Measurements from ENCODE around the gene SLC5A1.

DNA sequence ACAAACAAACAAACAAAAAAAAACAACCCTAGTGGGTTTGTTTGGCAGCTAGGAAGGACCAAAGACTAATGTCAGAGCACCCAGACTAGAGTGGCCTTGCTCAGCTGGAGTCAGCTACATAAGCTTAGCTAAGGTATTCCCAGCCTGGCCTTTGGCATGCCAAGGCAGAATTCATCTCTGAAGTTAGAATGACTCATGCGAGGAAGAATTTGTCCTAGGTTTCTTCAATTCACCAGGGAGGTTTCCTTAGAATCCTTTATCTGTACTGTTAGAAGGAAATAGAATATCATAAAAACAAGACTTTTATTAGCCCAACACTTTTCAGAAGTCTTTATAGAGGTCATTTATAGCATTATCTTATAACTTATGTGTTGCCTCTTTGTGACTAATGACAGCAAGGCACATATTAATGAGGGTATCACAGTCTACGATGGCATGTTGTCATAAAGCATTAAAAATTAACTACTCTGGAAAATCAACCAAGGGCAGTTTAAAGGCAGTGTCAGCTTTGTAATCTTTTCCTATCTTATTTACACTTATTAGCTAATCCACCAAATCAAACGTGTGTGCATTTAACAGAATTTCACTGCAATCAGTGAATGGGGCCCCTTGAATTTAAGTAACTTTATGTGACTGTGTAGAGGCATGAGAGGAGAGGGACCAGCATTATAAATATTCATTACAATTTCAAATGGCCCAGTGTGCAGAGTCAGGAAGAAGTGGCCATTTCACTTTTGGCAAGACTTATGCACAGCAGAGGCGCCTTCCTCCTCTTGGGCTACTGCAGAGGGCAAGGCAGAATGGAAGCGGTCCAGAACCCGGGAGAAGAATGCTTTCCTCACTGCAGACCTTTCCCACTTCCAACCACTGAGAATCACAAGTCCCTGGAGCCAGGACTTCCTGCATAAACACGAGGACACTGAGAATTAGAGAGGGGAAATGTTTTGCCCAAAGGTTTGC lies 36.3 kb downstream of the SLC5A1 start:
- TF ChIP-seq, protein P1, sequence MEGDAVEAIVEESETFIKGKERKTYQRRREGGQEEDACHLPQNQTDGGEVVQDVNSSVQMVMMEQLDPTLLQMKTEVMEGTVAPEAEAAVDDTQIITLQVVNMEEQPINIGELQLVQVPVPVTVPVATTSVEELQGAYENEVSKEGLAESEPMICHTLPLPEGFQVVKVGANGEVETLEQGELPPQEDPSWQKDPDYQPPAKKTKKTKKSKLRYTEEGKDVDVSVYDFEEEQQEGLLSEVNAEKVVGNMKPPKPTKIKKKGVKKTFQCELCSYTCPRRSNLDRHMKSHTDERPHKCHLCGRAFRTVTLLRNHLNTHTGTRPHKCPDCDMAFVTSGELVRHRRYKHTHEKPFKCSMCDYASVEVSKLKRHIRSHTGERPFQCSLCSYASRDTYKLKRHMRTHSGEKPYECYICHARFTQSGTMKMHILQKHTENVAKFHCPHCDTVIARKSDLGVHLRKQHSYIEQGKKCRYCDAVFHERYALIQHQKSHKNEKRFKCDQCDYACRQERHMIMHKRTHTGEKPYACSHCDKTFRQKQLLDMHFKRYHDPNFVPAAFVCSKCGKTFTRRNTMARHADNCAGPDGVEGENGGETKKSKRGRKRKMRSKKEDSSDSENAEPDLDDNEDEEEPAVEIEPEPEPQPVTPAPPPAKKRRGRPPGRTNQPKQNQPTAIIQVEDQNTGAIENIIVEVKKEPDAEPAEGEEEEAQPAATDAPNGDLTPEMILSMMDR (IDR thresholded peaks at IDR 0.05), result no peak
- TF ChIP-seq POLR2A (IDR thresholded peaks at IDR 0.05), result no peak

Data from uterus (tissue), 2 donors.